ENCODE data around the gene PPP1R37. TPM values are rescaled to one million over a fixed set of nuclear protein-coding genes. Genes with fewer than 3 reads are reported as not detected.
"Not testable (repeated sequence)": the region's sequence is repeated elsewhere in the genome, so short reads cannot be mapped to it uniquely, and the experiment has no call there.

The PPP1R37 gene
- total RNA-seq, 1 donor from 2014 or later, result 23.8 TPM

DNA sequence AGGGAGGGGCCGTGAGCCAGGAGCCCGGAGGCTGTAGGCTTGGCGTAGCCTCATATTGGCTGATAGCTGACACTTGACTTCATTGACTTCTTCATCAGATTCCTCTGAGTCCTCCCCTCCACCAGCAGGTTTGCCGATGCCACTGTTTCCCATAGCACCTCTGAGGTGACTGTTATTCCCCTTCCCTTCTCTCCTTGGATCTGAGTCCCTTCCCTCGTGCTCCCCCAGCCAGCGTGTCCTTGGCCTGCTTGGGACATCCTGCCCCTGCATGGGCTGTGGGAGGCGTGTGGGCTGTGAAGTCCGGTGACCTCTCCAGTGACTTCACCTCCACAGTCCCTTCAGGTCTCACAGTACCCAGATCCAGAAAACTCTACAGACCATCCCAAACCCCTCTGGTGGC, 8.8 kb downstream of the PPP1R37 start:
- intact Hi-C loops (cut with DNase I), result no loop called here
- TF ChIP-seq, protein P1, sequence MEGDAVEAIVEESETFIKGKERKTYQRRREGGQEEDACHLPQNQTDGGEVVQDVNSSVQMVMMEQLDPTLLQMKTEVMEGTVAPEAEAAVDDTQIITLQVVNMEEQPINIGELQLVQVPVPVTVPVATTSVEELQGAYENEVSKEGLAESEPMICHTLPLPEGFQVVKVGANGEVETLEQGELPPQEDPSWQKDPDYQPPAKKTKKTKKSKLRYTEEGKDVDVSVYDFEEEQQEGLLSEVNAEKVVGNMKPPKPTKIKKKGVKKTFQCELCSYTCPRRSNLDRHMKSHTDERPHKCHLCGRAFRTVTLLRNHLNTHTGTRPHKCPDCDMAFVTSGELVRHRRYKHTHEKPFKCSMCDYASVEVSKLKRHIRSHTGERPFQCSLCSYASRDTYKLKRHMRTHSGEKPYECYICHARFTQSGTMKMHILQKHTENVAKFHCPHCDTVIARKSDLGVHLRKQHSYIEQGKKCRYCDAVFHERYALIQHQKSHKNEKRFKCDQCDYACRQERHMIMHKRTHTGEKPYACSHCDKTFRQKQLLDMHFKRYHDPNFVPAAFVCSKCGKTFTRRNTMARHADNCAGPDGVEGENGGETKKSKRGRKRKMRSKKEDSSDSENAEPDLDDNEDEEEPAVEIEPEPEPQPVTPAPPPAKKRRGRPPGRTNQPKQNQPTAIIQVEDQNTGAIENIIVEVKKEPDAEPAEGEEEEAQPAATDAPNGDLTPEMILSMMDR (IDR thresholded peaks at IDR 0.05), result no peak
- TF ChIP-seq POLR2AphosphoS5 (IDR thresholded peaks at IDR 0.05; ENCODE audit: insufficient read depth in 1 of 2, low read depth in 1 of 2), result no peak
- no peak for TF ChIP-seq POLR2A (IDR thresholded peaks at IDR 0.05)
- no peak for DNase-seq (ENCODE audit: extremely low spot score in 2 of 2)
- peaks cover 81% of the 10 kb centered on the region for H3K4me1 ChIP-seq
- H3K27ac ChIP-seq, result no peak overlapping the region
- H3K36me3 ChIP-seq, result no peaks in the 10 kb centered on the region
- H3K27me3 ChIP-seq, result no peaks in the 10 kb centered on the region
- H3K9me3 ChIP-seq, result no peaks in the 10 kb centered on the region
- H3K4me3 ChIP-seq, result no peak overlapping the region

DNA sequence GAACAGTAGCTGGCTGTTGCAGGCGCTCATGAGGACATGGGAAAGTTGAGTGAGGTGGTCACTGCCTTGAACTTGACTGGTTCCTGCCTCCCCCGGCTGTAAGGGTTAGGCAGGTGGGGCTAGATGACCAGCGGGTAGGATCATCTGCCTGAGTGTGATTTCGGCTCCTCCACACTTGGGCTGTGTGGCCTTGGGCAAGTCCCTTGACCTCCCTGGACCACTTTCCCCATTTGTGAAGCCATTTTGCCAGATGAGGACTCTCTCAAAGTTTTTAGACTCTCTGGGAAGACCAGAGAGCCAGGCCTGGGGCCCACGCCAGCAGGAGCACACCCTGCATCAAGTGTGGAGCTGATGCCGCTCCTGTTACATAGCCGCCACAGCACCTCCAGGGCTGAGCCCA, 9.5 kb downstream of the PPP1R37 start:
- Histone ChIP-seq H3K4me3 (no peak overlapping the region), H3K27me3 (no peaks in the 10 kb centered on the region), H3K9me3 (no peaks in the 10 kb centered on the region), H3K4me1 (peaks cover 74% of the 10 kb centered on the region), H3K36me3 (no peaks in the 10 kb centered on the region), H3K27ac (peak overlapping the region; percentile 70)
- intact Hi-C loops (cut with DNase I), result no loop called here
- TF ChIP-seq, protein P1 (IDR thresholded peaks at IDR 0.05), result no peak
- TF ChIP-seq POLR2AphosphoS5 (IDR thresholded peaks at IDR 0.05; ENCODE audit: insufficient read depth in 1 of 2, low read depth in 1 of 2) (no peak), POLR2A (IDR thresholded peaks at IDR 0.05) (no peak)
- no peak for DNase-seq (ENCODE audit: extremely low spot score in 2 of 2)

DNA sequence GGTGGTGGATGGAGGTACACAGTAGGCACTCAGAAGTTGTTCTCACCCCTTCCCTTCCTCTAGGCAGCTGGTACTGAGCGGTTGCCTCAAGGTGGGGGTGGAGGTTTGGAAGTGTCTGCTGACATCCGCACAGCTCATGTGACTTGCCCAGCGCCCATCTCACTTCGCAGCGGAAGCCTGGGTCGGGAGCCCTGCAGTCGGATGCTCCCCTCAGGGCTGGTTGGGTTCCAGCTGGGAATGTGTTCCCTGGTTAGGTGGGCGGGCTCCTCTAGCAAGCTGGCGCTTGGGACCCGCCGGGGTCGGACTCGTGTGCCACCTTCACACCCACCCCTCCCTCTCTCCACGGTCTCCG, 10.2 kb downstream of the PPP1R37 start:
- intact Hi-C loops (cut with DNase I), result no loop called here
- no peak for DNase-seq (ENCODE audit: extremely low spot score in 2 of 2)
- peaks cover 68% of the 10 kb centered on the region for H3K4me1 ChIP-seq
- no peaks in the 10 kb centered on the region for H3K27me3 ChIP-seq
- no peaks in the 10 kb centered on the region for H3K36me3 ChIP-seq
- peak overlapping the region; percentile 19 to 32 for H3K4me3 ChIP-seq
- peak overlapping the region; percentile 70 for H3K27ac ChIP-seq
- H3K9me3 ChIP-seq, result no peaks in the 10 kb centered on the region
- TF ChIP-seq, protein P1 (IDR thresholded peaks at IDR 0.05), result no peak
- TF ChIP-seq POLR2AphosphoS5 (IDR thresholded peaks at IDR 0.05; ENCODE audit: insufficient read depth in 1 of 2, low read depth in 1 of 2), result no peak
- no peak for TF ChIP-seq POLR2A (IDR thresholded peaks at IDR 0.05)

DNA sequence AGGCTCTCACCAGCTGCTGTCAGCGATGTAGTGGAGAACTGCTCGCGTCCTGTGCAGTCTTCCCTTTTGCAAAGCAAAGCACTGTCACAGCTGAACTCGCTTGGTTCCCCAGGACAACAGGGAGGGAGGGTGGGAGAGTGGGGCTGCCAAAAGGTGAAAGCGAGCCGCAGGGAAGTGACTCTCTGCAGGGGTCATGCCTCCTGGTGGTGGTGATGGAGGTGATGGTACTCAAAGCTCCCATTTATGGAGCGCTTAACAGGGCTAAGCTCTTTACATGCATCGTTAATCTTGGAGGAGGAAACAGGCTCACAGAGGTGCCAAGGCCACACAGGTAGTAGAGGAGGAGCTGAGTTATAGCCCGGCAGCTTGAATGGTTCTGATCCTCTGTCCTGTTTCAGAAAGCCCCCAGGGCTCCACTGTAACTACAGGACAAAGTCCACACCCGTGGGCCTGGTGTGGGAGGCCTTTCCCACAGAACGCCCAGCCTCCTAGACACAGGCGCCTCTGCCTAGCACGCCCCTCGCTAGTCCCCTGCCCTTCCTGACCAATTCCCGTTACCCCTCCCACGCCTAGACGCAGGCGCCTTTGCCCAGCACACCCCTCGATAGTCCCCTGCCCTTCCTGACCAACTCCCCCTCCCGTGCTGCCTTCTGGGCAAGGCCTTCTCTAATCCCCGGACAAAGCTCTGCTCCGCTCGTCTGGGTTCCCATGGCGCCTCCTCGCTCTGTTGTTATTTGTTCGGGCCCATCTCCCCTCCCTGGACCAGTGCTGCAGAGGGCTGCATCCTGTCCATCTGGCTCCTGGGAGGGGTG, 10.7 kb downstream of the PPP1R37 start:
- DNase-seq (ENCODE audit: extremely low spot score in 2 of 2), result no peak
- TF ChIP-seq POLR2A (IDR thresholded peaks at IDR 0.05), result no peak
- TF ChIP-seq, protein P1 (IDR thresholded peaks at IDR 0.05), result no peak
- TF ChIP-seq POLR2AphosphoS5 (IDR thresholded peaks at IDR 0.05; ENCODE audit: insufficient read depth in 1 of 2, low read depth in 1 of 2), result no peak
- Histone ChIP-seq H3K36me3 (no peaks in the 10 kb centered on the region), H3K27ac (peak overlapping the region; percentile 70), H3K4me1 (peaks cover 62% of the 10 kb centered on the region), H3K4me3 (peak overlapping the region; percentile 19 to 32), H3K27me3 (no peaks in the 10 kb centered on the region), H3K9me3 (no peaks in the 10 kb centered on the region)
- intact Hi-C loops (cut with DNase I), result no loop called here

DNA sequence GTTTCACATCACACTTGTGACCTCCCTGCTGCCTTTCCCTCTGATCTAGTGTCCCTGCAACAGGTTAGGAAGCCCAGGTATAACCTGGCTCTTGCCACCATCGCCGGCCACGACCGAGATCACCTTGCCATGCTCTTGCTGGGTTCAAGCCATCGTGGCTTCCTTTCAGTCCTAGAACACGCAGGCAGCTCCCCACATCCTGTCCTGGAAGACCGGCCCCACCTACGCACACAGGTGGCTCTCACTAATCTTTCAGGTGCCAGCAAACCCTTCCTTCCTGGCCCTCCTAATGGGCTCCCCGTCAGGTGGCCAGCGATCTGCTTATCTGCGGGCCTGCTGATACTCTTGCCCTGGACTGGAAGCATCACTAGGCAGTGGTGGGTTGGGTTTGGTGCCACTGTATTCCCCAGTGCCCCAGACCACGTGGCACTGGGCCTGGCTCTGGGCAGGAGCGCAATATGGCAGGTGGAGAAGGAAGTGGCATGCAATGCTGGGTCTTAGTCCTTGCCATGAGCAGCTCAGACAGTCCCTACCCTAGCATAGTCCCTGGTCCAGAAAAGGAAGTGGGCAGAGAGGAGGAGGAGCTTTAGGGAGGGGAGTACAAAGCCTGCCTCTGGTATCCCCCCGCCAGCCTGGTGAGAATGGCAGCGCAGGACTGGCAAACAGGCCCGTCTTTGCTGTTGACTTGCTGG, 11.8 kb downstream of the PPP1R37 start:
- Histone ChIP-seq H3K36me3 (no peaks in the 10 kb centered on the region), H3K4me3 (no peak overlapping the region), H3K27ac (no peak overlapping the region), H3K9me3 (no peaks in the 10 kb centered on the region), H3K27me3 (no peaks in the 10 kb centered on the region), H3K4me1 (peaks cover 51% of the 10 kb centered on the region)
- TF ChIP-seq, protein P1 (IDR thresholded peaks at IDR 0.05), result no peak
- TF ChIP-seq POLR2AphosphoS5 (IDR thresholded peaks at IDR 0.05; ENCODE audit: insufficient read depth in 1 of 2, low read depth in 1 of 2) (no peak), POLR2A (IDR thresholded peaks at IDR 0.05) (no peak)
- intact Hi-C loops (cut with DNase I), result no loop called here
- no peak for DNase-seq (ENCODE audit: extremely low spot score in 2 of 2)

DNA sequence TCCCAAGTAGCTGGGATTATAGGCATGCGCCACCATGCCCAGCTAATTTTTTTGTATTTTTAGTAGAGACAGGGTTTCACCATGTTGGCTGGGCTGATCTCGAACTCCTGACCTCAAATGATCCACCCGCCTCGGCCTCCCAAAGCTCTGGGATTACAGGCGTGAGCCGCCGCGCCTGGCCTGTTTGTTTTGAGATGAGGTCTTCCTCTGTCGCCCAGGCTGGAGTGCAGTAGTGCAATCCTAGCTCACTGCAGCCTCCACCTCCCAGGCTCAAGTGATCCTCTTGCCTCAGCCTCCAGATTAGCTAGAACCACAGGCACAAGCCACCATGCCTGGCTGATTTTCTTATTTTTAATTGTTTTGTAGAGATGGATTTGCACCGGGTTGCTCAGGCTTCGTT, 13.4 kb downstream of the PPP1R37 start:
- H3K9me3 ChIP-seq; H3K27ac ChIP-seq; intact Hi-C loops (cut with DNase I); H3K4me3 ChIP-seq; H3K27me3 ChIP-seq; DNase-seq (ENCODE audit: extremely low spot score in 2 of 2); H3K36me3 ChIP-seq: not testable (repeated sequence)
- H3K4me1 ChIP-seq, result peaks cover 44% of the 10 kb centered on the region
